GM23338 (cell line): ENCODE data around the gene RBM7. TPM values are rescaled to one million over a fixed set of nuclear protein-coding genes. Genes with fewer than 3 reads are reported as not detected.

ENCODE experiments used
- CREB1 ChIP-seq: fragments of 250-450 bp; sonication (Bioruptor Pico); IDR thresholded peaks from 2 replicates; pipeline ENCODE4 v1.5.0; 2020; ENCODE audit warnings: low read depth, mild to moderate bottlenecking, moderate library complexity
- EZH2 ChIP-seq: fragments of 200-600 bp; sonication (generic); IDR thresholded peaks from one replicate; pipeline ENCODE4 v1.8.0; 2017; ENCODE audit warnings: antibody characterized with exemption, mild to moderate bottlenecking, low read depth; ENCODE audit not compliant: unreplicated experiment
- EZH2phosphoT487 ChIP-seq: fragments of 200-600 bp; sonication (generic); IDR thresholded peaks from one replicate; pipeline ENCODE4 v1.8.1; 2018; ENCODE audit warnings: antibody characterized with exemption; ENCODE audit not compliant: unreplicated experiment
- ZNF331 ChIP-seq: fragments of 250-450 bp; sonication (Bioruptor Pico); IDR thresholded peaks from 2 replicates; pipeline ENCODE4 v1.5.0; 2020; ENCODE audit warnings: low read depth, mild to moderate bottlenecking, moderate library complexity
- polyA plus RNA-seq: library from polyadenylated mRNA; unstranded; fragments of >200 nt; fragmentation: Nextera tagmentation; extraction: Ambion mirVana; gene quantifications from 2 replicates; pipeline ENCODE4 v1.2.1, GENCODE V29; 2016
- total RNA-seq: library from RNA; depleted of rRNA; stranded (reverse); fragments of >200 nt; shearing (Covaris generic); gene quantifications from 2 replicates; pipeline ENCODE4 v1.2.3, GENCODE V29; 2014
- TF ChIP-seq, protein P1 (sequence below): fragments of 250-450 bp; sonication (Bioruptor Pico); IDR thresholded peaks from 2 replicates; pipeline ENCODE4 v1.5.0; 2020; ENCODE audit warnings: mild to moderate bottlenecking, moderate library complexity
- TF ChIP-seq, protein P2 (sequence below): IDR thresholded peaks from one replicate; pipeline ENCODE4 v1.6.1; 2018; ENCODE audit warnings: antibody characterized with exemption; ENCODE audit not compliant: unreplicated experiment

The RBM7 gene
- total and polyA plus RNA-seq, 2 experiments from 2014 or later, result 31.5 to 57.2 TPM

DNA sequence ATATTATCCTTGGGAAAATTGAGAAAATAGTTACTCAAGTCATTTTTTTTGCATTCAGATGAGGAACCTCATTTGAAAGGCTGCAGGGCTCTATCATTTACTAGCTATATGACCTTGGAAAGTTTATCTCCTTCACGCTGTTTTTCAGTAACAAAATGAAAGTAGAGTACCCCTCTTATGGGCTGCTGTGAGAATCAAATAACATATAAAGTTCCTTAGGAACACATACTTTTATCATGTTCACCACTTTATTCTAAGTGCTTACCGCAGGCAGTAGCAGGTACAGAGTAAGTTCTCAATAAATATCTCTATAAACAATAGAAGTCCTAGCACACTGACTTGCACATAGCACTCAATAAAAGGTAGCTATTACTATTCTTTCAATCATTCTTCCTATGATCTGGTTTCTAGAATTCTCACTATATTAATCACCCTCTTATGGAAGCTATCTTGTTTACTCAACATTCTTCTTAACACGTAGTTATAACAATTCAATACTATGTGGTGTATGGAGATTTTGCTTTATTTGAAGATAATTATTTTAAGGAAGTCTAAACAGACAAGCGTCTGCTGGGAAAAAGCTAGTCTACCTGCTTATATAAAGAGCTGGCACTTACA lies 2.1 kb upstream of the RBM7 start (continued):
- TF ChIP-seq, protein P1, sequence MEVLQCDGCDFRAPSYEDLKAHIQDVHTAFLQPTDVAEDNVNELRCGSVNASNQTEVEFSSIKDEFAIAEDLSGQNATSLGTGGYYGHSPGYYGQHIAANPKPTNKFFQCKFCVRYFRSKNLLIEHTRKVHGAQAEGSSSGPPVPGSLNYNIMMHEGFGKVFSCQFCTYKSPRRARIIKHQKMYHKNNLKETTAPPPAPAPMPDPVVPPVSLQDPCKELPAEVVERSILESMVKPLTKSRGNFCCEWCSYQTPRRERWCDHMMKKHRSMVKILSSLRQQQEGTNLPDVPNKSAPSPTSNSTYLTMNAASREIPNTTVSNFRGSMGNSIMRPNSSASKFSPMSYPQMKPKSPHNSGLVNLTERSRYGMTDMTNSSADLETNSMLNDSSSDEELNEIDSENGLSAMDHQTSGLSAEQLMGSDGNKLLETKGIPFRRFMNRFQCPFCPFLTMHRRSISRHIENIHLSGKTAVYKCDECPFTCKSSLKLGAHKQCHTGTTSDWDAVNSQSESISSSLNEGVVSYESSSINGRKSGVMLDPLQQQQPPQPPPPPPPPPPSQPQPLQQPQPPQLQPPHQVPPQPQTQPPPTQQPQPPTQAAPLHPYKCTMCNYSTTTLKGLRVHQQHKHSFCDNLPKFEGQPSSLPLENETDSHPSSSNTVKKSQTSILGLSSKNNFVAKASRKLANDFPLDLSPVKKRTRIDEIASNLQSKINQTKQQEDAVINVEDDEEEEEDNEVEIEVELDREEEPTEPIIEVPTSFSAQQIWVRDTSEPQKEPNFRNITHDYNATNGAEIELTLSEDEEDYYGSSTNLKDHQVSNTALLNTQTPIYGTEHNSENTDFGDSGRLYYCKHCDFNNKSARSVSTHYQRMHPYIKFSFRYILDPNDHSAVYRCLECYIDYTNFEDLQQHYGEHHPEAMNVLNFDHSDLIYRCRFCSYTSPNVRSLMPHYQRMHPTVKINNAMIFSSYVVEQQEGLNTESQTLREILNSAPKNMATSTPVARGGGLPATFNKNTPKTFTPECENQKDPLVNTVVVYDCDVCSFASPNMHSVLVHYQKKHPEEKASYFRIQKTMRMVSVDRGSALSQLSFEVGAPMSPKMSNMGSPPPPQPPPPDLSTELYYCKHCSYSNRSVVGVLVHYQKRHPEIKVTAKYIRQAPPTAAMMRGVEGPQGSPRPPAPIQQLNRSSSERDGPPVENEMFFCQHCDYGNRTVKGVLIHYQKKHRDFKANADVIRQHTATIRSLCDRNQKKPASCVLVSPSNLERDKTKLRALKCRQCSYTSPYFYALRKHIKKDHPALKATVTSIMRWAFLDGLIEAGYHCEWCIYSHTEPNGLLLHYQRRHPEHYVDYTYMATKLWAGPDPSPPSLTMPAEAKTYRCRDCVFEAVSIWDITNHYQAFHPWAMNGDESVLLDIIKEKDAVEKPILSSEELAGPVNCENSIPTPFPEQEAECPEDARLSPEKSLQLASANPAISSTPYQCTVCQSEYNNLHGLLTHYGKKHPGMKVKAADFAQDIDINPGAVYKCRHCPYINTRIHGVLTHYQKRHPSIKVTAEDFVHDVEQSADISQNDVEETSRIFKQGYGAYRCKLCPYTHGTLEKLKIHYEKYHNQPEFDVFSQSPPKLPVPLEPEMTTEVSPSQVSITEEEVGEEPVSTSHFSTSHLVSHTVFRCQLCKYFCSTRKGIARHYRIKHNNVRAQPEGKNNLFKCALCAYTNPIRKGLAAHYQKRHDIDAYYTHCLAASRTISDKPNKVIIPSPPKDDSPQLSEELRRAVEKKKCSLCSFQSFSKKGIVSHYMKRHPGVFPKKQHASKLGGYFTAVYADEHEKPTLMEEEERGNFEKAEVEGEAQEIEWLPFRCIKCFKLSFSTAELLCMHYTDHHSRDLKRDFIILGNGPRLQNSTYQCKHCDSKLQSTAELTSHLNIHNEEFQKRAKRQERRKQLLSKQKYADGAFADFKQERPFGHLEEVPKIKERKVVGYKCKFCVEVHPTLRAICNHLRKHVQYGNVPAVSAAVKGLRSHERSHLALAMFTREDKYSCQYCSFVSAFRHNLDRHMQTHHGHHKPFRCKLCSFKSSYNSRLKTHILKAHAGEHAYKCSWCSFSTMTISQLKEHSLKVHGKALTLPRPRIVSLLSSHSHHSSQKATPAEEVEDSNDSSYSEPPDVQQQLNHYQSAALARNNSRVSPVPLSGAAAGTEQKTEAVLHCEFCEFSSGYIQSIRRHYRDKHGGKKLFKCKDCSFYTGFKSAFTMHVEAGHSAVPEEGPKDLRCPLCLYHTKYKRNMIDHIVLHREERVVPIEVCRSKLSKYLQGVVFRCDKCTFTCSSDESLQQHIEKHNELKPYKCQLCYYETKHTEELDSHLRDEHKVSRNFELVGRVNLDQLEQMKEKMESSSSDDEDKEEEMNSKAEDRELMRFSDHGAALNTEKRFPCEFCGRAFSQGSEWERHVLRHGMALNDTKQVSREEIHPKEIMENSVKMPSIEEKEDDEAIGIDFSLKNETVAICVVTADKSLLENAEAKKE, result no peak
- TF ChIP-seq ZNF331 (CRISPR knock-in tag), result no peak
- TF ChIP-seq CREB1 (CRISPR knock-in tag), result no peak
- TF ChIP-seq EZH2, result no peak
- TF ChIP-seq, protein P2, sequence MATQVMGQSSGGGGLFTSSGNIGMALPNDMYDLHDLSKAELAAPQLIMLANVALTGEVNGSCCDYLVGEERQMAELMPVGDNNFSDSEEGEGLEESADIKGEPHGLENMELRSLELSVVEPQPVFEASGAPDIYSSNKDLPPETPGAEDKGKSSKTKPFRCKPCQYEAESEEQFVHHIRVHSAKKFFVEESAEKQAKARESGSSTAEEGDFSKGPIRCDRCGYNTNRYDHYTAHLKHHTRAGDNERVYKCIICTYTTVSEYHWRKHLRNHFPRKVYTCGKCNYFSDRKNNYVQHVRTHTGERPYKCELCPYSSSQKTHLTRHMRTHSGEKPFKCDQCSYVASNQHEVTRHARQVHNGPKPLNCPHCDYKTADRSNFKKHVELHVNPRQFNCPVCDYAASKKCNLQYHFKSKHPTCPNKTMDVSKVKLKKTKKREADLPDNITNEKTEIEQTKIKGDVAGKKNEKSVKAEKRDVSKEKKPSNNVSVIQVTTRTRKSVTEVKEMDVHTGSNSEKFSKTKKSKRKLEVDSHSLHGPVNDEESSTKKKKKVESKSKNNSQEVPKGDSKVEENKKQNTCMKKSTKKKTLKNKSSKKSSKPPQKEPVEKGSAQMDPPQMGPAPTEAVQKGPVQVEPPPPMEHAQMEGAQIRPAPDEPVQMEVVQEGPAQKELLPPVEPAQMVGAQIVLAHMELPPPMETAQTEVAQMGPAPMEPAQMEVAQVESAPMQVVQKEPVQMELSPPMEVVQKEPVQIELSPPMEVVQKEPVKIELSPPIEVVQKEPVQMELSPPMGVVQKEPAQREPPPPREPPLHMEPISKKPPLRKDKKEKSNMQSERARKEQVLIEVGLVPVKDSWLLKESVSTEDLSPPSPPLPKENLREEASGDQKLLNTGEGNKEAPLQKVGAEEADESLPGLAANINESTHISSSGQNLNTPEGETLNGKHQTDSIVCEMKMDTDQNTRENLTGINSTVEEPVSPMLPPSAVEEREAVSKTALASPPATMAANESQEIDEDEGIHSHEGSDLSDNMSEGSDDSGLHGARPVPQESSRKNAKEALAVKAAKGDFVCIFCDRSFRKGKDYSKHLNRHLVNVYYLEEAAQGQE, result no peak
- no peak for TF ChIP-seq EZH2phosphoT487
